GM18505 (cell line): ENCODE measurements around the gene HADHA.

Experiments used
- ATAC-seq: cut with Tn5 transposase; IDR thresholded peaks from one replicate; pipeline ENCODE4 v1.9.1; 2021; ENCODE audit not compliant: unreplicated experiment
- POLR2A ChIP-seq: IDR thresholded peaks from 4 replicates; pipeline ENCODE4 v1.6.1; 2011; ENCODE audit warnings: borderline replicate concordance; ENCODE audit not compliant: insufficient read depth, insufficient read length; ENCODE audit errors: extremely low read depth

Gene HADHA

GRCh38 chr2:26144031-26144430 lies 100.4 kb downstream of the HADHA start:
- no peak for ATAC-seq
- no peak for TF ChIP-seq POLR2A

DNA sequence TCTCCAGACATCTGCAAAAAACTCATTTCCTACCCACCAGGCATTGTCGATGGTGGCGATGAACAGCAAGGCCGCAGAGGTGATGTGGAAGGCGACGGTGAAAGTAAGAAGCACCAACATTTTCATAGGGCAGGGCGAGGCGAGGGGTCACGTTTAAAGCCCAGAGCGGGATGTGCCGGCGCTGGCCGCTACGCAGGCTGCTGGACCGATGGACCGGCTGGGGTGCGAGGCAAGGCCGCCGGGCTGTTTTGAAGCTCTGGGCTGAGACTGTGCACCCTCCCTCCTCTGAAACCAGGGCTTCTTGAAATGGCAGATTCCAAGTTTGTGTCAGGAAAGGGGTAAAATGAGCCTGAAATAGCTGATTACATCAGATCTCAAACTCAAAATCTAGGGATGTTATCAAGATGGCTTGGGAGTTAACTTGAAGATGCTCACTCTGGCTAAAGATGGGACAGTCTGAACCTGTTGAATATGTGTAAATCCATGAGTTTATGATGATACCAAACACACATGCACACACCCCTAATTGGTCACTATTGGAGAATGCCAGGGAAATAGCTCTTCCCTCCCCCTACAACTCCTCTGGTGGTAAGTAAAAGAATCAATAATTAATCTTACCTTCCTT lies 103.2 kb downstream of the HADHA start:
- TF ChIP-seq POLR2A = no peak
- ATAC-seq = no peak
